ENCODE data around the gene PIK3R1.

PIK3R1 gene

GRCh38 chr5:68290260-68290674 lies 74.7 kb downstream of the PIK3R1 start:
- Histone ChIP-seq H3K9ac (ENCODE audit: low read depth, low read length) (no peak overlapping the region), H4K20me1 (ENCODE audit: insufficient read depth, low read length) (peaks cover 8% of the 10 kb centered on the region; the same call in 1 of the 2 replicates), H3K4me1 (ENCODE audit: insufficient read depth, low read length) (peaks cover 42% of the 10 kb centered on the region), H3K79me2 (ENCODE audit: insufficient read depth, low read length) (peaks cover 59% of the 10 kb centered on the region), H3K27me3 (ENCODE audit: insufficient read depth, low read length, poor library complexity) (no peaks in the 10 kb centered on the region), H3K4me2 (ENCODE audit: insufficient read depth, low read length) (no peak overlapping the region), H3K36me3 (ENCODE audit: insufficient read depth, low read length) (peaks cover 55% of the 10 kb centered on the region), H2AFZ (ENCODE audit: low read depth, low read length) (no peak overlapping the region), H3K4me3 (ENCODE audit: low read depth in 1 of 2, low read length in 2 of 2) (no peak overlapping the region), H3K27ac (ENCODE audit: low read length) (no peak overlapping the region), H3K9me3 (ENCODE audit: insufficient read depth, low read length, severe bottlenecking) (no peaks in the 10 kb centered on the region)
- DNase-seq (no peak), ATAC-seq (ENCODE audit: insufficient read depth, low read depth) (no peak)
- TF ChIP-seq EZH2 (IDR thresholded peaks at IDR 0.05; ENCODE audit: borderline replicate concordance, low read depth, low read length, severe bottlenecking), result no peak
- TF ChIP-seq, protein P1, sequence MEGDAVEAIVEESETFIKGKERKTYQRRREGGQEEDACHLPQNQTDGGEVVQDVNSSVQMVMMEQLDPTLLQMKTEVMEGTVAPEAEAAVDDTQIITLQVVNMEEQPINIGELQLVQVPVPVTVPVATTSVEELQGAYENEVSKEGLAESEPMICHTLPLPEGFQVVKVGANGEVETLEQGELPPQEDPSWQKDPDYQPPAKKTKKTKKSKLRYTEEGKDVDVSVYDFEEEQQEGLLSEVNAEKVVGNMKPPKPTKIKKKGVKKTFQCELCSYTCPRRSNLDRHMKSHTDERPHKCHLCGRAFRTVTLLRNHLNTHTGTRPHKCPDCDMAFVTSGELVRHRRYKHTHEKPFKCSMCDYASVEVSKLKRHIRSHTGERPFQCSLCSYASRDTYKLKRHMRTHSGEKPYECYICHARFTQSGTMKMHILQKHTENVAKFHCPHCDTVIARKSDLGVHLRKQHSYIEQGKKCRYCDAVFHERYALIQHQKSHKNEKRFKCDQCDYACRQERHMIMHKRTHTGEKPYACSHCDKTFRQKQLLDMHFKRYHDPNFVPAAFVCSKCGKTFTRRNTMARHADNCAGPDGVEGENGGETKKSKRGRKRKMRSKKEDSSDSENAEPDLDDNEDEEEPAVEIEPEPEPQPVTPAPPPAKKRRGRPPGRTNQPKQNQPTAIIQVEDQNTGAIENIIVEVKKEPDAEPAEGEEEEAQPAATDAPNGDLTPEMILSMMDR (IDR thresholded peaks at IDR 0.05; ENCODE audit: borderline replicate concordance, extremely low read depth, low read length, poor library complexity, severe bottlenecking), result no peak

GRCh38 chr5:68290847-68291246 lies 75.3 kb downstream of the PIK3R1 start:
- H3K79me2 ChIP-seq (ENCODE audit: insufficient read depth, low read length), result peaks cover 58% of the 10 kb centered on the region
- no peak for ATAC-seq (ENCODE audit: insufficient read depth, low read depth)
- peaks cover 60% of the 10 kb centered on the region for H3K36me3 ChIP-seq (ENCODE audit: insufficient read depth, low read length)
- H4K20me1 ChIP-seq (ENCODE audit: insufficient read depth, low read length), result peaks cover 8% of the 10 kb centered on the region; the same call in 1 of the 2 replicates
- TF ChIP-seq, protein P1 (IDR thresholded peaks at IDR 0.05; ENCODE audit: borderline replicate concordance, extremely low read depth, low read length, poor library complexity, severe bottlenecking), result no peak
- TF ChIP-seq EZH2 (IDR thresholded peaks at IDR 0.05; ENCODE audit: borderline replicate concordance, low read depth, low read length, severe bottlenecking), result no peak
- H2AFZ ChIP-seq (ENCODE audit: low read depth, low read length), result no peak overlapping the region
- H3K27ac ChIP-seq (ENCODE audit: low read length), result no peak overlapping the region
- H3K4me1 ChIP-seq (ENCODE audit: insufficient read depth, low read length), result peaks cover 36% of the 10 kb centered on the region
- H3K9ac ChIP-seq (ENCODE audit: low read depth, low read length), result no peak overlapping the region
- no peak overlapping the region for H3K4me2 ChIP-seq (ENCODE audit: insufficient read depth, low read length)
- no peaks in the 10 kb centered on the region for H3K9me3 ChIP-seq (ENCODE audit: insufficient read depth, low read length, severe bottlenecking)
- H3K4me3 ChIP-seq (ENCODE audit: low read depth in 1 of 2, low read length in 2 of 2), result no peak overlapping the region
- H3K27me3 ChIP-seq (ENCODE audit: insufficient read depth, low read length, poor library complexity), result no peaks in the 10 kb centered on the region
- no peak for DNase-seq

DNA sequence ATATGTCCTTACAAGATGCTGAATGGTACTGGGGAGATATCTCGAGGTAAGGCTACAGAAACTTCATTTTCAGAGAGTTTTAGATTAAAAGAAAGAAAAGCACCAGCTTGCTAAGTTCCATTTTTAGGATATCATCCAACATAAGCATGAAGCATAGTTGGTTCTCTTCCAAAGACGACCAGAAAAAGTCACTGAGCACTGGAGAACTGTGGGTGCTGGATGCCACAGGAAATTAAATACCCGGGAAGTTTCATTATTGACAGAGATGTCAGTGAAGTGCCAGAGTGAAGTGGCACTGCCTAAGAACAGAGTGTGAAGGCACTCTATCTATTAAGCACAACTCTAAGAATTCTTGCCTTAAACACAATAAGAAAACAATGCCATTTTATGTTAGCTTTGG lies 76.8 kb downstream of the PIK3R1 start:
- Histone ChIP-seq H3K4me3 (ENCODE audit: low read depth in 1 of 2, low read length in 2 of 2) (no peak overlapping the region), H3K27me3 (ENCODE audit: insufficient read depth, low read length, poor library complexity) (no peaks in the 10 kb centered on the region), H3K4me2 (ENCODE audit: insufficient read depth, low read length) (no peak overlapping the region), H3K27ac (ENCODE audit: low read length) (no peak overlapping the region), H3K9ac (ENCODE audit: low read depth, low read length) (no peak overlapping the region), H3K9me3 (ENCODE audit: insufficient read depth, low read length, severe bottlenecking) (no peaks in the 10 kb centered on the region), H4K20me1 (ENCODE audit: insufficient read depth, low read length) (peaks cover 3% of the 10 kb centered on the region; the same call in 1 of the 2 replicates), H2AFZ (ENCODE audit: low read depth, low read length) (no peak overlapping the region), H3K36me3 (ENCODE audit: insufficient read depth, low read length) (peaks cover 65% of the 10 kb centered on the region), H3K4me1 (ENCODE audit: insufficient read depth, low read length) (peaks cover 21% of the 10 kb centered on the region), H3K79me2 (ENCODE audit: insufficient read depth, low read length) (peaks cover 44% of the 10 kb centered on the region)
- no peak for DNase-seq
- TF ChIP-seq, protein P1 (IDR thresholded peaks at IDR 0.05; ENCODE audit: borderline replicate concordance, extremely low read depth, low read length, poor library complexity, severe bottlenecking), result no peak
- no peak for TF ChIP-seq EZH2 (IDR thresholded peaks at IDR 0.05; ENCODE audit: borderline replicate concordance, low read depth, low read length, severe bottlenecking)
- ATAC-seq (ENCODE audit: insufficient read depth, low read depth), result no peak

DNA sequence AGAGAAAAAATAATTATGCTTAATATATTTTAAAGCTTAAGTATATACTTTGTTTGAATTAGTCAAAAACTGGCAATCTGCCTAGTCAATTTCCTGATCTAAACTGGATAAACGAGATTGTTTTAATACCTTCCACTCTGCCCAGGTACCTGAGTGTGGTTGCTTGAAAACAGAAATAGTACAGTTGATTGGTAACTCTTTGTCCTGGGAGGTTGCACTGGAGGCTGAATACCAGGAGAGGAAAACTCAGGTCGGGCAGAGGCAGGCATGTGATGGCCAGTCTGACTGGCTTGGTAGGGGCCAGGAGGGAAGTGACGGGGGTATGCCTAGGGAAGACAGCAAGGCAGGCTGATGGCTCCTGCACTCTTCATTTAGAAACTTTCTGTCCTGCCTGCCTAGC lies 80.2 kb downstream of the PIK3R1 start:
- H3K27me3 ChIP-seq (ENCODE audit: insufficient read depth, low read length, poor library complexity), result no peaks in the 10 kb centered on the region
- H3K9me3 ChIP-seq (ENCODE audit: insufficient read depth, low read length, severe bottlenecking), result no peaks in the 10 kb centered on the region
- H3K27ac ChIP-seq (ENCODE audit: low read length), result no peak overlapping the region
- H3K4me2 ChIP-seq (ENCODE audit: insufficient read depth, low read length), result no peak overlapping the region
- DNase-seq (no peak), ATAC-seq (ENCODE audit: insufficient read depth, low read depth) (no peak)
- H3K9ac ChIP-seq (ENCODE audit: low read depth, low read length), result no peak overlapping the region
- H3K4me1 ChIP-seq (ENCODE audit: insufficient read depth, low read length), result no peaks in the 10 kb centered on the region
- no peak for TF ChIP-seq EZH2 (IDR thresholded peaks at IDR 0.05; ENCODE audit: borderline replicate concordance, low read depth, low read length, severe bottlenecking)
- TF ChIP-seq, protein P1 (IDR thresholded peaks at IDR 0.05; ENCODE audit: borderline replicate concordance, extremely low read depth, low read length, poor library complexity, severe bottlenecking), result no peak
- peaks cover 16% of the 10 kb centered on the region; the same call in 1 of the 2 replicates for H4K20me1 ChIP-seq (ENCODE audit: insufficient read depth, low read length)
- H3K79me2 ChIP-seq (ENCODE audit: insufficient read depth, low read length), result peaks cover 9% of the 10 kb centered on the region; the same call in 1 of the 2 replicates
- no peak overlapping the region for H3K4me3 ChIP-seq (ENCODE audit: low read depth in 1 of 2, low read length in 2 of 2)
- peaks cover 93% of the 10 kb centered on the region for H3K36me3 ChIP-seq (ENCODE audit: insufficient read depth, low read length)
- no peak overlapping the region for H2AFZ ChIP-seq (ENCODE audit: low read depth, low read length)
